A549 (cell line): ENCODE measurements around the gene PIK3C2B. TPM values are rescaled to one million over a fixed set of nuclear protein-coding genes. Genes with fewer than 3 reads are reported as not detected.

Source experiments
- ATAC-seq, 2 experiments: fragments of 200-7000 bp in 1 of 2; fragments of >200 bp in 1 of 2; cut with Nextera tagmentation in 1 of 2; cut with Tn5 transposase in 1 of 2; 3 replicates each; pipeline versions ENCODE4 v1.8.0 to v1.9.1; 2018 to 2020; ENCODE audit warnings: mild to moderate bottlenecking in 1 of 2, moderate library complexity in 1 of 2
- CTCF ChIA-PET: fragments of 300-600 bp; sonication (Branson Sonifier 250); formaldehyde crosslinking; extraction: SDS; loops from one replicate; lab custom pipeline; 2021; ENCODE audit warnings: antibody characterized with exemption, inconsistent platforms; lab: Yijun Ruan, JAX
- POLR2A ChIA-PET: fragments of 350-600 bp; formaldehyde crosslinking; extraction: SDS; loops from one replicate; lab custom pipeline; 2021; ENCODE audit warnings: antibody characterized with exemption, inconsistent platforms; lab: Yijun Ruan, JAX
- DNase-seq, 2 experiments: peaks; one replicate each; pipeline versions ENCODE4 v3.0.0 to v3.0.0-alpha.2; 2011 to 2016; ENCODE audit warnings: low read depth in 1 of 2, low spot score in 1 of 2
- FAIRE-seq: peaks from 2 replicates; lab custom pipeline; 2011; peaks lifted over from hg19 to GRCh38; lab: Jason Lieb, UNC
- H3K27ac ChIP-seq, 2 experiments: fragments of >200 bp; sonication (Bioruptor Twin); formaldehyde crosslinking; 3 replicates each; pipeline ENCODE4 v1.5.1; 2016 to 2017
- H3K4me1 ChIP-seq: fragments of >200 bp; sonication (Bioruptor Twin); formaldehyde crosslinking; 3 replicates; pipeline ENCODE4 v1.6.1; 2016
- H3K4me2 ChIP-seq: fragments of >200 bp; sonication (Bioruptor Twin); formaldehyde crosslinking; 3 replicates; pipeline ENCODE4 v1.6.1; 2016
- H3K4me3 ChIP-seq: fragments of >200 bp; sonication (Bioruptor Twin); formaldehyde crosslinking; 3 replicates; pipeline ENCODE4 v1.5.1; 2016
- H3K9me3 ChIP-seq: fragments of >200 bp; sonication (Bioruptor Twin); formaldehyde crosslinking; 3 replicates; pipeline ENCODE4 v1.6.1; 2016
- BCL3 ChIP-seq: fragments of >200 bp; sonication (Bioruptor Twin); formaldehyde crosslinking; IDR thresholded peaks from 3 replicates; pipeline ENCODE4 v1.6.1; 2016
- CBX2 ChIP-seq: fragments of 200-600 bp; sonication (generic); IDR thresholded peaks from 2 replicates; pipeline ENCODE4 v1.6.1; 2016; ENCODE audit warnings: low read depth, mild to moderate bottlenecking, borderline replicate concordance
- EHF ChIP-seq: fragments of 250-450 bp; sonication (Bioruptor Pico); IDR thresholded peaks from 2 replicates; pipeline ENCODE4 v1.5.0; 2020; ENCODE audit warnings: mild to moderate bottlenecking
- EP300 ChIP-seq, 2 experiments: fragments of >200 bp; sonication (Bioruptor Twin); formaldehyde crosslinking; IDR thresholded peaks; 2 replicates in 1 of 2; 3 replicates in 1 of 2; pipeline ENCODE4 v1.6.1; 2016 to 2017
- HDAC2 ChIP-seq: fragments of 200-600 bp; sonication (generic); IDR thresholded peaks from 2 replicates; pipeline ENCODE4 v1.6.1; 2016
- HOXA7 ChIP-seq: fragments of 250-450 bp; sonication (Bioruptor Pico); IDR thresholded peaks from 2 replicates; pipeline ENCODE4 v1.5.0; 2020; ENCODE audit warnings: mild to moderate bottlenecking, moderate library complexity
- JUN ChIP-seq, 2 experiments: fragments of >200 bp; sonication (Bioruptor Twin); formaldehyde crosslinking; IDR thresholded peaks; 2 replicates in 1 of 2; 3 replicates in 1 of 2; pipeline ENCODE4 v1.6.1; 2016 to 2017
- MAZ ChIP-seq: fragments of 150-350 bp; IDR thresholded peaks from 2 replicates; pipeline ENCODE4 v1.6.1; 2014; ENCODE audit warnings: antibody characterized with exemption, low read depth, low read length, borderline replicate concordance
- NPAS2 ChIP-seq: fragments of 250-450 bp; sonication (Bioruptor Pico); IDR thresholded peaks from 2 replicates; pipeline ENCODE4 v1.8.0; 2022; ENCODE audit warnings: mild to moderate bottlenecking, moderate library complexity, borderline replicate concordance
- REST ChIP-seq: fragments of 200-600 bp; sonication (generic); IDR thresholded peaks from 2 replicates; pipeline ENCODE4 v1.6.1; 2016; ENCODE audit warnings: antibody characterized with exemption, mild to moderate bottlenecking, moderate library complexity
- SMC3 ChIP-seq: fragments of >200 bp; sonication (Bioruptor Twin); formaldehyde crosslinking; IDR thresholded peaks from 3 replicates; pipeline ENCODE4 v1.6.1; 2018; ENCODE audit warnings: inconsistent platforms
- TFCP2L1 ChIP-seq: fragments of 250-450 bp; sonication (Bioruptor Pico); IDR thresholded peaks from 2 replicates; pipeline ENCODE4 v1.5.0; 2021; ENCODE audit warnings: mild to moderate bottlenecking
- USF2 ChIP-seq: fragments of 450-650 bp; IDR thresholded peaks from 2 replicates; pipeline ENCODE4 v1.6.1; 2014; ENCODE audit warnings: antibody characterized with exemption
- ZC3H11A ChIP-seq: fragments of 450-650 bp; IDR thresholded peaks from 2 replicates; pipeline ENCODE4 v1.6.1; 2014; ENCODE audit warnings: antibody characterized with exemption, mild to moderate bottlenecking
- WGBS: methylation state at CpG from one replicate; pipeline ENCODE4 v1.1.6; 2017; ENCODE audit errors: missing lambda C conversion rate; 5-methylcytosine and 5-hydroxymethylcytosine counted together
- polyA plus RNA-seq, 4 experiments: library from polyadenylated mRNA; depleted of rRNA in 3 of 4; stranded (reverse); fragments of >200 nt; fragmentation: RNase III in 1 of 4; extraction: RNeasy Plus Mini Kit Qiagen cat#74134 plus additional on column Dnase treatment in 1 of 4; gene quantifications; 2 replicates in 3 of 4; 3 replicates in 1 of 4; pipeline ENCODE4 v1.2.3, GENCODE V29; 2011 to 2017
- TF ChIP-seq, protein P1 (sequence below): fragments of >200 bp; sonication (Bioruptor Twin); formaldehyde crosslinking; IDR thresholded peaks from 3 replicates; pipeline ENCODE4 v1.5.1; 2016
- TF ChIP-seq, protein P2 (sequence below): IDR thresholded peaks from 2 replicates; pipeline ENCODE4 v1.6.1; 2012

PIK3C2B gene
- polyA plus RNA-seq, 2 of the 4 experiments (the other 2 are of a cell fraction) = 9.2 to 9.7 TPM

- no peaks in the 10 kb centered on the region for H3K9me3 ChIP-seq
- no peak overlapping the region for H3K4me2 ChIP-seq
- FAIRE-seq (no peak), ATAC-seq (no peak)
- H3K27ac ChIP-seq = no peak overlapping the region
- ChIA-PET POLR2A (no interaction called here), CTCF (interaction anchor here (0.6 to 20.5 kb wide), 9 partner anchors 14 to 337 kb away, joined by 3 to 530 read pairs (median 6); no protein-coding TSS in a partner anchor)
- H3K4me3 ChIP-seq = no peak overlapping the region
- WGBS = 76% methylated on average over 3 of the region's 3 CpGs
- peaks cover 18% of the 10 kb centered on the region for H3K4me1 ChIP-seq
- TF ChIP-seq SMC3 (no peak), BCL3 (no peak), NPAS2 (CRISPR knock-in tag) (no peak), TFCP2L1 (no peak), MAZ (no peak), REST (no peak), CBX2 (no peak), JUN (IDR thresholded peaks at IDR 0.05) (no peak), EP300 (IDR thresholded peaks at IDR 0.05) (no peak)
- TF ChIP-seq, protein P1, sequence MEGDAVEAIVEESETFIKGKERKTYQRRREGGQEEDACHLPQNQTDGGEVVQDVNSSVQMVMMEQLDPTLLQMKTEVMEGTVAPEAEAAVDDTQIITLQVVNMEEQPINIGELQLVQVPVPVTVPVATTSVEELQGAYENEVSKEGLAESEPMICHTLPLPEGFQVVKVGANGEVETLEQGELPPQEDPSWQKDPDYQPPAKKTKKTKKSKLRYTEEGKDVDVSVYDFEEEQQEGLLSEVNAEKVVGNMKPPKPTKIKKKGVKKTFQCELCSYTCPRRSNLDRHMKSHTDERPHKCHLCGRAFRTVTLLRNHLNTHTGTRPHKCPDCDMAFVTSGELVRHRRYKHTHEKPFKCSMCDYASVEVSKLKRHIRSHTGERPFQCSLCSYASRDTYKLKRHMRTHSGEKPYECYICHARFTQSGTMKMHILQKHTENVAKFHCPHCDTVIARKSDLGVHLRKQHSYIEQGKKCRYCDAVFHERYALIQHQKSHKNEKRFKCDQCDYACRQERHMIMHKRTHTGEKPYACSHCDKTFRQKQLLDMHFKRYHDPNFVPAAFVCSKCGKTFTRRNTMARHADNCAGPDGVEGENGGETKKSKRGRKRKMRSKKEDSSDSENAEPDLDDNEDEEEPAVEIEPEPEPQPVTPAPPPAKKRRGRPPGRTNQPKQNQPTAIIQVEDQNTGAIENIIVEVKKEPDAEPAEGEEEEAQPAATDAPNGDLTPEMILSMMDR = no peak
- TF ChIP-seq, protein P2, sequence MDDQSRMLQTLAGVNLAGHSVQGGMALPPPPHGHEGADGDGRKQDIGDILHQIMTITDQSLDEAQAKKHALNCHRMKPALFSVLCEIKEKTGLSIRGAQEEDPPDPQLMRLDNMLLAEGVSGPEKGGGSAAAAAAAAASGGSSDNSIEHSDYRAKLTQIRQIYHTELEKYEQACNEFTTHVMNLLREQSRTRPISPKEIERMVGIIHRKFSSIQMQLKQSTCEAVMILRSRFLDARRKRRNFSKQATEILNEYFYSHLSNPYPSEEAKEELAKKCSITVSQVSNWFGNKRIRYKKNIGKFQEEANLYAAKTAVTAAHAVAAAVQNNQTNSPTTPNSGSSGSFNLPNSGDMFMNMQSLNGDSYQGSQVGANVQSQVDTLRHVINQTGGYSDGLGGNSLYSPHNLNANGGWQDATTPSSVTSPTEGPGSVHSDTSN = no peak
- TF ChIP-seq, all 56 proteins: peak for 0
- no peak for DNase-seq
Measured at GRCh38 chr1:204498981-204499380, 4.4 kb upstream of the PIK3C2B start.

DNA sequence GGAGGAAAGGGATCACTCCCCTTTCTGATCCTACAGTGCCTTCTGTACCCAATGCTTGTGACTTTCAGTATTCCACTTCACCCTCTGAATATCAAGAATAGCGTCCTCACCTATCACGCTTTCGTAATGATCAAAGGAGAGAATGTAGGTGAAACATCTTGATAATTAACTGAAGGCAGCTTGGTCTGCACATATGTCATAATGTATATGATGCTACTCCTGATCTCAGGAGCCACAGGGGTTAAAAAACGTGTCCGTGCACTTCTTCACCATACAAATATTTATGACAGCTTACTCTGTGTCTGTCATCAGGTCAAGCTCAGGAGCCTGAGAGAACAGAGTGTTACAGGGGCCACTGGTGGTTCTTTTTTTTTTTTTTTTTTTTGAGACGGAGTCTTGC, 1.2 kb upstream of the PIK3C2B start:
- POLR2A ChIA-PET = interaction anchor here (2.9 kb wide), 2 partner anchors 11 to 78 kb away, joined by 14 to 23 read pairs; no protein-coding TSS in a partner anchor
- CTCF ChIA-PET = interaction anchor here (0.6 to 20.5 kb wide), 9 partner anchors 9 to 311 kb away, joined by 3 to 530 read pairs (median 4); no protein-coding TSS in a partner anchor
- Histone ChIP-seq H3K9me3 (no peaks in the 10 kb centered on the region), H3K4me3 (no peak overlapping the region), H3K4me2 (peak overlapping the region; percentile 94), H3K27ac (no peak overlapping the region; a peak in 1 of 6 replicates), H3K4me1 (peaks cover 24% of the 10 kb centered on the region; the same call in 2 of the 3 replicates)
- DNase-seq = no peak
- FAIRE-seq = no peak
- no peak for ATAC-seq
- TF ChIP-seq HDAC2 (no peak), HOXA7 (CRISPR knock-in tag) (no peak), EHF (no peak), ZC3H11A (no peak), USF2 (no peak)
- WGBS = 70% methylated on average over 6 of the region's 6 CpGs
